Psoas muscle (tissue), 8 donors: ENCODE results near the gene GPR25. TPM values are rescaled to one million over a fixed set of nuclear protein-coding genes. Genes with fewer than 3 reads are reported as not detected.

Source experiments
- ATAC-seq, 4 donors: fragments of 200-7000 bp; cut with Tn5 transposase; one replicate each; pipeline ENCODE4 v1.9.1; 2020; ENCODE audit warnings: moderate library complexity in 3 of 4, mild to moderate bottlenecking in 2 of 4
- DNase-seq, 2 donors: peaks; one replicate each; pipeline ENCODE4 v3.0.0-alpha.2; 2020
- H3K27ac ChIP-seq: fragments of 200-600 bp; one replicate; pipeline ENCODE4 v1.8.0; 2022
- H3K27me3 ChIP-seq, 3 donors: fragments of 200-600 bp in 1 of 3; one replicate each; pipeline versions ENCODE4 v1.6.1 to v1.8.0; 2013 to 2022; ENCODE audit warnings: low read length in 2 of 3, mild to moderate bottlenecking in 2 of 3, moderate library complexity in 1 of 3; ENCODE audit not compliant: insufficient read depth in 3 of 3
- H3K36me3 ChIP-seq, 2 donors: fragments of 200-600 bp in 1 of 2; one replicate each; pipeline versions ENCODE4 v1.6.1 to v1.8.0; 2013 to 2022; ENCODE audit warnings: low read depth in 1 of 2, mild to moderate bottlenecking in 1 of 2, moderate library complexity in 1 of 2; ENCODE audit not compliant: insufficient read depth in 1 of 2
- H3K4me1 ChIP-seq: fragments of 200-600 bp; one replicate; pipeline ENCODE4 v1.8.0; 2022
- H3K4me3 ChIP-seq: fragments of 200-600 bp; one replicate; pipeline ENCODE4 v1.8.0; 2022; ENCODE audit warnings: mild to moderate bottlenecking
- H3K9me3 ChIP-seq: fragments of 200-600 bp; one replicate; pipeline ENCODE4 v1.8.0; 2022
- CTCF ChIP-seq: fragments of 200-600 bp; IDR thresholded peaks from one replicate; pipeline ENCODE4 v1.8.0; 2022; ENCODE audit warnings: antibody characterized with exemption
- WGBS, 3 donors: extraction: QIAGEN DNeasy Blood & Tissue Kit; methylation state at CpG; one replicate each; pipeline versions ENCODE4 v1.1.6 to v1.1.7; 2013; 5-methylcytosine and 5-hydroxymethylcytosine counted together
- intact Hi-C, 2 donors: fragments of 100-400 bp; cut with DNase I; formaldehyde crosslinking; loops; one replicate each; pipeline versions ENCODE4 v1.11.0 to v1.14.2; 2022
- polyA plus RNA-seq, 3 donors: library from polyadenylated mRNA; stranded (reverse); fragments of 200-250 nt; gene quantifications; one replicate each; pipeline ENCODE4 v1.2.3, GENCODE V29; 2013
- total RNA-seq, 4 donors: library from RNA; stranded (reverse); fragmentation: NEBNext Ultra II Directional in 2 of 4; extraction: Animal tissue kit (Norgen Biotek cat#: 25700) in 2 of 4; gene quantifications; one replicate each; pipeline versions ENCODE4 v1.2.1 to v1.2.4, GENCODE V29; 2021 to 2023
- donor health status: healthy with polysubstance abuse.
- donor health status: DM: no; HTN: no; CAD: no; lungs with moderate emphysema.
- donor health status: Bipolar disorder and iron deficiency.
- donor health status: healthy.
- donor health status: DM: yes; HTN: yes; CAD: no.
- donor health status: DM: no; HTN: no; CAD: no.
- donor health status: DM: no; HTN: no; CAD: no.
- donor health status: DM: yes; HTN: yes; CAD: no.

Gene GPR25
- total and polyA plus RNA-seq, 7 donors = not detected

- intact Hi-C loops = no loop called here
- no peak overlapping the region for H3K27ac ChIP-seq
- no peak overlapping the region for H3K4me3 ChIP-seq
- 85 to 91% (median 89%) methylated on average over 2 of the region's 2 CpGs for WGBS, 3 donors
- H3K4me1 ChIP-seq = peaks cover 7% of the 10 kb centered on the region
- peaks cover 0 to 14% (median 9%) of the 10 kb centered on the region in 3 donors for H3K27me3 ChIP-seq
- no peak for ATAC-seq
- no peaks in the 10 kb centered on the region for H3K36me3 ChIP-seq
- DNase-seq = no peak
- no peaks in the 10 kb centered on the region for H3K9me3 ChIP-seq
- no peak for TF ChIP-seq CTCF
Observed at GRCh38 chr1:200886594-200886993, 13.8 kb downstream of the GPR25 start.

- Histone ChIP-seq H3K27ac (no peak overlapping the region), H3K9me3 (no peaks in the 10 kb centered on the region), H3K4me1 (peaks cover 11% of the 10 kb centered on the region), H3K4me3 (no peak overlapping the region), H3K36me3 (no peaks in the 10 kb centered on the region), H3K27me3 (peaks cover 0 to 18% (median 12%) of the 10 kb centered on the region in 3 donors)
- intact Hi-C loops = no loop called here
- ATAC-seq = no peak
- DNase-seq = no peak
- 61 to 71% (median 61%) methylated on average over 11 of the region's 11 CpGs for WGBS, 3 donors
- no peak for TF ChIP-seq CTCF
Observed at GRCh38 chr1:200887036-200887435, 14.3 kb downstream of the GPR25 start.

GRCh38 chr1:200887772-200888348 is 15.1 kb downstream of the GPR25 start:
- WGBS, 3 donors = 80 to 84% (median 82%) methylated on average over 9 of the region's 9 CpGs

GRCh38 chr1:200888349-200888838 is 15.6 kb downstream of the GPR25 start:
- intact Hi-C loops = no loop called here
- Histone ChIP-seq H3K27me3 (peaks cover 0 to 32% (median 18%) of the 10 kb centered on the region in 3 donors), H3K4me3 (no peak overlapping the region), H3K27ac (no peak overlapping the region), H3K9me3 (no peaks in the 10 kb centered on the region), H3K4me1 (peaks cover 11% of the 10 kb centered on the region), H3K36me3 (no peaks in the 10 kb centered on the region)
- no peak for TF ChIP-seq CTCF
- no peak for ATAC-seq
- 58 to 70% (median 67%) methylated on average over 6 to 7 of the region's 7 CpGs for WGBS, 3 donors
- no peak for DNase-seq

More at GRCh38 chr1:200887772-200888348, 15.1 kb downstream of the GPR25 start:
- Histone ChIP-seq H3K27me3 (peaks cover 0 to 26% (median 16%) of the 10 kb centered on the region in 3 donors), H3K9me3 (no peaks in the 10 kb centered on the region), H3K27ac (no peak overlapping the region), H3K4me1 (peaks cover 11% of the 10 kb centered on the region), H3K36me3 (no peaks in the 10 kb centered on the region), H3K4me3 (no peak overlapping the region)
- ATAC-seq (no peak), DNase-seq (no peak)
- intact Hi-C loops = no loop called here
- no peak for TF ChIP-seq CTCF

GRCh38 chr1:200889571-200889970 is 16.8 kb downstream of the GPR25 start:
- no peak for TF ChIP-seq CTCF
- peaks cover 11% of the 10 kb centered on the region for H3K4me1 ChIP-seq
- H3K27me3 ChIP-seq = peaks cover 0 to 32% (median 19%) of the 10 kb centered on the region in 3 donors
- DNase-seq = no peak
- no peaks in the 10 kb centered on the region for H3K9me3 ChIP-seq
- intact Hi-C loops = no loop called here
- no peaks in the 10 kb centered on the region for H3K36me3 ChIP-seq
- no peak overlapping the region for H3K4me3 ChIP-seq
- 95 to 100% (median 98%) methylated on average over 2 of the region's 2 CpGs for WGBS, 3 donors
- no peak for ATAC-seq
- no peak overlapping the region for H3K27ac ChIP-seq
